ENCODE results near the gene GPANK1.

Gene GPANK1

DNA sequence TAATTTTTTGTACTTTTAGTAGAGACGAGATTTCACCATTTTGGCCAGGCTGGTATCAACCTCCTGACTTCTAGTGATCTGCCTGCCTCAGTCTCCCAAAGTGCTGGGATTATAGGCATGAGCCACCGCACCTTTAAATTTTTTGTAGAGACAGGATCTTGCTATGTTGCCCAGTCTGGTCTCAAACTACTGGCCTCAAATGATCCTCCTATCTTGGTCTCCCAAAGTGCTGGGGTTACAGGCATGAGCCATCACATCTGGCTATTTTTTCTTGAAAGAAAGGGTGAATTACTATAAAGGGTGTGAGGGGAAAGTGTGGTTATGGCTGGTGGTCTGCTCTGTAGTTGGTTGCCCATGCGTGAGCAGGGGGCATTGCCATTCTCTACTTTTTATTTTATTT is 43.4 kb upstream of the GPANK1 start:
- no peaks in the 10 kb centered on the region for H3K9me2 ChIP-seq (replicated peaks; ENCODE audit: insufficient read depth, low read length)
- no peak overlapping the region for H3K27ac ChIP-seq (ENCODE audit: low read depth, low read length)
- H2AFZ ChIP-seq (ENCODE audit: low read depth, low read length, severe bottlenecking), result no peak overlapping the region
- H4K20me1 ChIP-seq (ENCODE audit: low read depth, low read length), result no peaks in the 10 kb centered on the region
- no peaks in the 10 kb centered on the region for H3K27me3 ChIP-seq (ENCODE audit: low read length)
- H3K4me3 ChIP-seq (ENCODE audit: insufficient read depth, low read length, poor library complexity, severe bottlenecking), result no peak overlapping the region
- no peak overlapping the region for H3K9ac ChIP-seq (ENCODE audit: low read length)
- H3K36me3 ChIP-seq (ENCODE audit: low read length), result no peaks in the 10 kb centered on the region
- TF ChIP-seq, protein P1, sequence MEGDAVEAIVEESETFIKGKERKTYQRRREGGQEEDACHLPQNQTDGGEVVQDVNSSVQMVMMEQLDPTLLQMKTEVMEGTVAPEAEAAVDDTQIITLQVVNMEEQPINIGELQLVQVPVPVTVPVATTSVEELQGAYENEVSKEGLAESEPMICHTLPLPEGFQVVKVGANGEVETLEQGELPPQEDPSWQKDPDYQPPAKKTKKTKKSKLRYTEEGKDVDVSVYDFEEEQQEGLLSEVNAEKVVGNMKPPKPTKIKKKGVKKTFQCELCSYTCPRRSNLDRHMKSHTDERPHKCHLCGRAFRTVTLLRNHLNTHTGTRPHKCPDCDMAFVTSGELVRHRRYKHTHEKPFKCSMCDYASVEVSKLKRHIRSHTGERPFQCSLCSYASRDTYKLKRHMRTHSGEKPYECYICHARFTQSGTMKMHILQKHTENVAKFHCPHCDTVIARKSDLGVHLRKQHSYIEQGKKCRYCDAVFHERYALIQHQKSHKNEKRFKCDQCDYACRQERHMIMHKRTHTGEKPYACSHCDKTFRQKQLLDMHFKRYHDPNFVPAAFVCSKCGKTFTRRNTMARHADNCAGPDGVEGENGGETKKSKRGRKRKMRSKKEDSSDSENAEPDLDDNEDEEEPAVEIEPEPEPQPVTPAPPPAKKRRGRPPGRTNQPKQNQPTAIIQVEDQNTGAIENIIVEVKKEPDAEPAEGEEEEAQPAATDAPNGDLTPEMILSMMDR (IDR thresholded peaks at IDR 0.05; ENCODE audit: insufficient read depth, low read length, poor library complexity, severe bottlenecking), result no peak
- no peak for TF ChIP-seq EZH2phosphoT487 (conservative IDR thresholded peaks at IDR 0.05; ENCODE audit: low read length)
- no peaks in the 10 kb centered on the region for H3K79me2 ChIP-seq (ENCODE audit: insufficient read depth, low read length)
- H3K9me3 ChIP-seq (ENCODE audit: insufficient read depth, low read length), result no peaks in the 10 kb centered on the region
- peaks cover 6% of the 10 kb centered on the region for H3F3A ChIP-seq (ENCODE audit: insufficient read depth)
- H3K4me2 ChIP-seq (ENCODE audit: low read depth, low read length, poor library complexity, severe bottlenecking), result no peak overlapping the region

DNA sequence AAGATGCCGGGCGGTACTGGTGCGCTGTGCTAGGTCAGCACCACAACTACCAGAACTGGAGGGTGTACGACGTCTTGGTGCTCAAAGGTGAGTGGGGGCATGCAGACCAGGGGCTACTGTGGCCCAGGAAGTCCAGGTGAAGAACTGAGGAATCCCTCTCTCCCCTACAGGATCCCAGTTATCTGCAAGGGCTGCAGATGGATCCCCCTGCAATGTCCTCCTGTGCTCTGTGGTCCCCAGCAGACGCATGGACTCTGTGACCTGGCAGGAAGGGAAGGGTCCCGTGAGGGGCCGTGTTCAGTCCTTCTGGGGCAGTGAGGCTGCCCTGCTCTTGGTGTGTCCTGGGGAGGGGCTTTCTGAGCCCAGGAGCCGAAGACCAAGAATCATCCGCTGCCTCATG is 42.9 kb upstream of the GPANK1 start:
- TF ChIP-seq EZH2phosphoT487 (conservative IDR thresholded peaks at IDR 0.05; ENCODE audit: low read length), result no peak
- TF ChIP-seq, protein P1 (IDR thresholded peaks at IDR 0.05; ENCODE audit: insufficient read depth, low read length, poor library complexity, severe bottlenecking), result no peak
- H3K36me3 ChIP-seq (ENCODE audit: low read length), result no peaks in the 10 kb centered on the region
- no peak overlapping the region for H3K4me2 ChIP-seq (ENCODE audit: low read depth, low read length, poor library complexity, severe bottlenecking)

DNA sequence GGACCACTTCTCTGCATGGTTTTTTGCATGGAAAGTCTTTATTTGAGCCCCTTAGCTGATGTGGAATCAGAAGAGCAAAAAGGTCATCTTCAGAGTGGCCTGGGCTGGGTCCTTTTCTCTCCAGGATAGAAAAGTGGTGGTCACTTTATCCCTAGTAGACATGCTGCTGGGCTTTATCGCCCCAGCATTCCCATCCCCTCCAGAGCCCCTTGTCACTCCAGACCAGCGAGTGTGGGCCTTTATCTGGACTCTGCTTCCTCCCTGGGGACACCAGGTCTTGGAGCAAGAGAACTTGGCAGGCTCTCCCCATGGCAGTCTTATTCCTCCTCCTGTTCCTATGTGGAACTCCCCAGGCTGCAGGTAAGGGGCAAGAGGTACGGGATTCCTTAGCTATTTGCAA is 41.8 kb upstream of the GPANK1 start, which contains the start of gene LY6G6F:
Gene LY6G6F, plus strand, starts transcription at position 268 of the 400 bp plus-strand sequence. Its CDS starts 41 bp downstream, at position 309.
- TF ChIP-seq, protein P1 (IDR thresholded peaks at IDR 0.05; ENCODE audit: insufficient read depth, low read length, poor library complexity, severe bottlenecking), result no peak
- TF ChIP-seq EZH2phosphoT487 (conservative IDR thresholded peaks at IDR 0.05; ENCODE audit: low read length), result no peak
- no peak within 1 kb of the TSS for H3K9ac ChIP-seq (ENCODE audit: low read length)

More for the DNA sequence above, 42.9 kb upstream of the GPANK1 start:
- no peak overlapping the region for H3K27ac ChIP-seq (ENCODE audit: low read depth, low read length)
- no peaks in the 10 kb centered on the region for H3K9me2 ChIP-seq (replicated peaks; ENCODE audit: insufficient read depth, low read length)
- H3K27me3 ChIP-seq (ENCODE audit: low read length), result no peaks in the 10 kb centered on the region
- peaks cover 2% of the 10 kb centered on the region for H3K79me2 ChIP-seq (ENCODE audit: insufficient read depth, low read length)
- no peak overlapping the region for H3K4me3 ChIP-seq (ENCODE audit: insufficient read depth, low read length, poor library complexity, severe bottlenecking)
- no peak overlapping the region for H3K9ac ChIP-seq (ENCODE audit: low read length)
- H3F3A ChIP-seq (ENCODE audit: insufficient read depth), result peaks cover 6% of the 10 kb centered on the region
- H2AFZ ChIP-seq (ENCODE audit: low read depth, low read length, severe bottlenecking), result no peak overlapping the region
- no peaks in the 10 kb centered on the region for H4K20me1 ChIP-seq (ENCODE audit: low read depth, low read length)
- H3K9me3 ChIP-seq (ENCODE audit: insufficient read depth, low read length), result no peaks in the 10 kb centered on the region

More for the DNA sequence above, 41.8 kb upstream of the GPANK1 start, which contains the start of gene LY6G6F:
- H3K4me3 ChIP-seq (ENCODE audit: insufficient read depth, low read length, poor library complexity, severe bottlenecking), result no peak within 1 kb of the TSS
- H3K36me3 ChIP-seq (ENCODE audit: low read length), result no peaks in the 10 kb centered on the region
- H3K9me2 ChIP-seq (replicated peaks; ENCODE audit: insufficient read depth, low read length), result no peaks in the 10 kb centered on the region
- H3F3A ChIP-seq (ENCODE audit: insufficient read depth), result peaks cover 6% of the 10 kb centered on the region
- peaks cover 13% of the 10 kb centered on the region for H3K79me2 ChIP-seq (ENCODE audit: insufficient read depth, low read length)
- no peaks in the 10 kb centered on the region for H3K27me3 ChIP-seq (ENCODE audit: low read length)
- no peaks in the 10 kb centered on the region for H4K20me1 ChIP-seq (ENCODE audit: low read depth, low read length)
- H3K27ac ChIP-seq (ENCODE audit: low read depth, low read length), result no peak within 1 kb of the TSS
- no peak within 1 kb of the TSS for H3K4me2 ChIP-seq (ENCODE audit: low read depth, low read length, poor library complexity, severe bottlenecking)
- H3K9me3 ChIP-seq (ENCODE audit: insufficient read depth, low read length), result no peaks in the 10 kb centered on the region
- no peak within 1 kb of the TSS for H2AFZ ChIP-seq (ENCODE audit: low read depth, low read length, severe bottlenecking)
